T-helper 1 cell (primary cell): ENCODE data around the gene LPGAT1.
"Not testable (repeated sequence)": the region's sequence is repeated elsewhere in the genome, so short reads cannot be mapped to it uniquely, and the experiment has no call there.

Source experiments
- DNase-seq, 5 donors: peaks; one replicate each; pipeline ENCODE4 v3.0.0-alpha.2; 2012 to 2020

The LPGAT1 gene

DNA sequence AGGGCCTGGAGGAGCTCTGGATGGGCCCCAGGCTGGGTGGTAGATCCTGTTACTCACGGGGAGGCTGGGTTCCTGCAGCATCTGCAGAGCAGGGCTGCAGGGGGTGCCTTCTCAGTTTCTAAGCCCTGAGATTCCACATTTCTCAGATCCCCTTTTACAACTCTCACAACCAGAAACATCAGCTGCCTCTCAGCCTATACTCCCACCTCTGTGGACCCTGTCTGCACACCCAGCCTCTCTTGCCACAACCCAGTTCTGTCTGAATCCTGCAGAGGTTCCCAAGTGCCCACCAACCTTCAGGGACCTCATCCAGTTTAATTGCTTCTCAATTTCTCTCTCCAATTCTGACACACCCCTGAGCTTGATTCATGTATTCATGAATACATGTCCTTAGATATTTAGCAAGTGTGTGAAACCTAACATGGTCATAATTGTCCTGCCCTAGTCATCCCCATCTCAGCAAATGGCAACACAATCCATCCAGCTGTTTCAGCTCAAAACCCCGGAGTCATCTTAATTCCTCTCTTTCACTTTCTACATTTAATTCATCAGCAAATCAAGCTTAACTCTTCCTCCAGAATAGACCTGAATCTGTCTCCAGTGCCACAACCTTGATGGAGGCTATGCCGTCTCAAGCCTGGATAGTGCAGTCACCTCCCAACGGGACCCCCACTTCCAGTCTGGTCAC lies 98.1 kb downstream of the LPGAT1 start:
- DNase-seq = no peak

DNA sequence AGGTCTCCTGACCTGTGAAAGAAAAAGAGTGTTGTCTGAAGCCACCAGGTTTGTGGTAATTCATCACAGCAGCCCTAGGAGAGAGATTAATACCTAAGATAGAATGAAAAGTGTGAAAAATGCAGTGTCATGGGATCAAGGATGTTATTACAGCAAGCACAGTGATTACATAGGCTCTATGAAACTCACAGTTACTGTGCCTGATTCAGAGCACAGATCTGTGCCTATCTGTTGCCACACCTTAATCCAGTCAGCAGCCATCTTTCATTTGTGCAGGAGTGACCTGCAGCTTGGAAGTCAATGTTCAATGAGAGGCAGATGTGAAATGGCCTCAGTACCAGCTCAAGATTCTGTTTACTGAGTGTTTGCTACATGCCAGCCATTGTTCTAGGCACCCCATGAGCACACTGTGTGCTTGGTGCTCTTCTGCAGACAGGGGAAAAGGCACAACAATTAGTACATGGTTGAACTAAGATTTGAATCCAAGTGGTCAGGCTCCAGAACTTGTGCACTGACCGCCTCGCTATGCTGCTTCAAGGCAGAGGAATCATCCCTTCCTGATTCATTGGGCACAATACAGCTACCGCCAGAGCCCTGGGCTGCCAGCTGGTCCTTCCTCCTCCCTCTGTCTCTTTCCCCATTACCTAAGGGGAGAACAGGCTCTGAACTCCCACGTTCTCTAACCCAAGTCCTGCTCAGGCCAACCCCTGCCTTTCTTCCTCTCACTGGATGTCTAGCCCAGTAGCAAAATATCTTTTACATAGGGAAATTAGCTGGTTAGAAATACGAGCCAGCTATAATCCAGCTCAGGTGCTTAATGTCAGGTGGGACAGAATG lies 98.9 kb downstream of the LPGAT1 start:
- DNase-seq = no peak

DNA sequence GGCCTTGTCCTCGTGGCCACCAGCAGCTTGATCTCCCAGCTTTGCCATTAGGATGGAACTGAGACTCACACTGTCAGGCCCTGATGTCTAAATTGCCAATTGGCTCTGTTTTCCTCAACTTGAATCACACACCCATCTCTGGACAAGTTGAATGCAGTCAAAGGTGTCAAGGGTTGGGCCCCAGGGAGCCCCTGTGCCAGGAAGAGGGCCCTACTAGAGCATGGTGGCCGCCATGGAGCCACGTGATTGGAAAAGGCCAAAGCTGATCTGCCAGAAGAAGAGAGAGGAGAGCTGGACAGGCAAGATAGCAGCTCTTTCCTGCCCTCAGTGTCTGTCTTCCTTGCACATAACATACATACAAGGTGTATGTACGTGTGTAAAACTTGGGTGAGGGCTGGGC lies 100.2 kb downstream of the LPGAT1 start:
- DNase-seq = no peak

DNA sequence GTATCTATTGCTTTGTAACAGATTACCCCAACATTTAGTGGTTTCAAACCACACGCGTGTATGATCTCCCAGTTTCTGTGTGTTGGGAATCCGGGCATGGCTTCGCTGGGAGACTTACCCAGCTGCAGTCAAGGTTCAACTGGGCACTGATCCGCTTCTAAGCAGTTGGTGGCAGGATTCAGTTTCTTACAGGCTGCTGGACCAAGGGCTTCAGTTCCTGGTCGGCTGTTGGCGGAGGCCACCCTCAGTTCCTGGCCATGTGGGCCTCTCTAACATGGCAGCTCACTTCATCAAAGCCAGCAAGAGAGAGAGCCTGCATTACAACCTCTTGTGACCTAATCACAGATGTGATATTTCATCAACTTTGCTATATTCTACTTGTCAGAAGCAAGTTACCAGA lies 101.3 kb downstream of the LPGAT1 start:
- no peak for DNase-seq

DNA sequence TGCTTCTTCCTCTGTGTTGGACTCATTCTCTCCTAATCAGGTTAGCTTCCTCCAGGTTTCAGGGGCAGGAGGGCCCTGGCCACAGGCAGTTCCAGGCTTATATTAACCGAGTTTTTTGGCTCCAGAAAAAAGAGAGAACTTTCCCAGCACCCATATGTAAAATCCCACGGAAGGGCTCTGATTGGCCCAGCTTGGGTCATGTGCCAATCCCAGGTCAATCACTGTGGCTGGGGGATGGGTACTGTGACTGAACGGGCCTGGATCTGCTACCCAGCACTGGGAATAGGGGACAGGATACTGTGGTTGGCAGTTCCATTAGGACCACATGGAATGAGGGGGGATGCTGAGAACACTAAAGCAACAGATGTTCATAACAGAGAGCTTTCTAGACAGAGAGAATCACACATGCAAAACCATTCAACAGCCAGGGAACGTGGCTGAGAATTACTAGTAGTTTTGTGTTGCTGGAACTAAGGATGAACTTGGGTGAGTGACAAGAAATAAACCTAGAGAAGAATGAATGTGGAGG lies 104.0 kb downstream of the LPGAT1 start:
- DNase-seq = no peak

DNA sequence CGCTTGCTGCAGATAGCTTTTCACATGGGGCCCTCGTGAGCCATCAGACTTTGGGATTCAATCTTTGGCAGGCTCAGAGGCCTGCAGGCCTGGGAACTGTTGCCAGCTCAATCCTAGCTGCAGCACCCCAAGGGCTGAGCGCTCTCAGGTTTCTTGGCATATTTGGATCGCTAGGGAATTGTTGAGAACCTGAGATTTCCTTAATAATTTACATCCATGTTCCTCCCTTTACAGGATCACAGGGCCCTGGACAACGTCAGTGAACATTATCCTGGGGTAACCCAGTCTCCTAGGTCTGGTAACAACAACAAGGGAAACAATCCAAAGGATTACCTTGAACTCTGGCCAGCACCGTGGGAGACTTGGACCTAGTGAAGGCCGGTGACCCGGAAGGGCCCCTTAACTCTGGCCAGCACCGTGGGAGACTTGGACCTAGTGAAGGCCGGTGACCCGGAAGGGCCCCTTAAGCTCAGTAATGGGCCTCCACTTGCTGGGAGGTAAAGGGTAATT lies 105.8 kb downstream of the LPGAT1 start:
- DNase-seq = no peak

DNA sequence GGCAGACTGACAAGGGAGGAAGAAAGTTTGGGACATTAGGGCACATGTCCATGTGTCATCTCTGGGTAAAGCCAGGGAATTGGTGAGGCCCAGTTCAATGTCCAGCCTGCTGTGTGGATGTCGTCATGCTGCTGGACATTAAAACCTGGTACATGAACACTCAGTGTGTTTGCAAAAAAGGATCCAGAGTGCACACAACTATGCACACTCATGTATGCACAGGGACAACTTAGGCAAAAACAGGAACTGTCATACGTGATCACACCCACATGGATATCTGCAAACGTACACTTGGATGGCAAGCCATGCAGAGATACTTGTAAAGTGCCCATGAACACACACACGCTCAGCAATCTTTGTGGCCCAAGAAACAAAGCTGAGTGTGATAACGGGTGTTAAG lies 107.3 kb downstream of the LPGAT1 start:
- no peak for DNase-seq

DNA sequence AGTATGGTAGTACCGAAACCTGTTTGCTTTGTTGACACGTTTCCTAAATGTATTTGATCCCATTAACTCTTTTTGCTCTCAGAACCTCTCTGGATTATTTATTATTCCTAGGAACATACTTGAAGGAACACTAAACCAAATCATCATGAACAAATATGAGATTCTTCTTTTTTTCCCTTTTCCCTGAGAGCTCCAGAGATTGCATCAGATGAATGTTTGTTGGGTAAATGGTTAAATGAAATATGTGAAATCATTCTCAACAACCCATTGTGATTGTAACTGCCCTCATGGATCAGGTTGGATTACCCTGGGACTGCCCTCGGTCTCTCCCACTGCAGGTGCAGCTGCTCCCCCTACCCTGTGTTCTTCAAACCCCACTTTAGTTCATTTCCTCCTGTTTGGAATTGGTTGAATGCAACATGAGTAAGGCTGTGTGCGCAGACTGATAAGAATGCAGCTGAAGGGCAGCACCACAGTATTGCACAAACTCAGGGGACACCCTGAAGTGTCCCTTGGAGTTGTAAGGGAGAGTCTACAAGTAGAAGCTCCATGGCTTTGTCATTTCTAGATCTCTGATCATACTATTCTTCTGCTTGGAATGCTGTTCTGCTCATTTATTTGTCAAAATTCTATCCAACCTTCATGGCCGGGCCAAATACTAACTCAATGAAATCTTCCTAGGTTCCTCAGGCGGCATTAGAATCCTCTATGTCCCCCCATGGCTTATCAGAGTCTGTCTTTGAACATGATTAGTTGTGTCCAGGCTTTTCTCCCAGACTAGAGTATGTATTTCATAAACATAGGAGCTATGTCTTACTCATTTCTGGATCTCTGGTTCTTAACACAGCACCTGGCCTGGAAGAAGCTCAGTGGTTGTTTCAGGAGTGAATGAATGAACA lies 108.0 kb downstream of the LPGAT1 start:
- no peak for DNase-seq

DNA sequence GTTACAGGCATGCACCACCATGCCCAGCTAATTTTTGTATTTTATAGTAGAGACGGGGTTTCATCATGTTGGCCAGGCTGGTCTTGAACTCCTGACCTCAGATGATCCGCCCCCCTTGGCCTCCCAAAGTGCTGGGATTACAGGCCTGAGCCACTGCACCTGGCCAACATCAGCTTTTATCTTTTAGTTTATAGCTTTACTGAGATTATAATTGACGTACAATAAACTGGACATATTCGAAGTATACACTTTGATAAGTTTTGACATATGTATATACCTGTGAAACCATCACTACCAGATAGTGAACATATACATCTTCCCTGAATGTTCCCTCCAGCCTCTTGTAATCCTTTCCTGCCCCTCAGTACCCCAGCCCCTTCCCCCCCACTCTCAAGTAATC lies 114.0 kb downstream of the LPGAT1 start:
- not testable (repeated sequence) for DNase-seq

DNA sequence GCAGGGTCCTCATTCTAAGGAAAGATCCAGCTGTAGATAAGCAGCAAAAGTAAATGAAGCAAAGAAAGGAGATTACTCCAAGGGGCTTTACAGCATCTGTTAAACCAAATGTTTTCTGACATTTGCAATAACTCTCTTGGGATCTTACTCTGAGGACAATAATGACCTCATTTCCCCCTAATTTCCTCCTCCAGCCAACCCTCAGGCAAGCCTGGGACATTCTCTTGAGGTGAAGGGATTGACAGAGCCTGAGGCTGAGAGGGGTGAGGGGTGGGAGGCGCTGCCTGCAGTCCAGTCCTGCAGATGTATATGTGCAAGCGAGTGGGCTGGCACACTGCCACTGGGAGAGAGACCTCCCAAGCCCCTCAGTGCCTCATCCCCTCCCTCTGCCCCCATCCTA lies 114.6 kb downstream of the LPGAT1 start:
- no peak for DNase-seq

DNA sequence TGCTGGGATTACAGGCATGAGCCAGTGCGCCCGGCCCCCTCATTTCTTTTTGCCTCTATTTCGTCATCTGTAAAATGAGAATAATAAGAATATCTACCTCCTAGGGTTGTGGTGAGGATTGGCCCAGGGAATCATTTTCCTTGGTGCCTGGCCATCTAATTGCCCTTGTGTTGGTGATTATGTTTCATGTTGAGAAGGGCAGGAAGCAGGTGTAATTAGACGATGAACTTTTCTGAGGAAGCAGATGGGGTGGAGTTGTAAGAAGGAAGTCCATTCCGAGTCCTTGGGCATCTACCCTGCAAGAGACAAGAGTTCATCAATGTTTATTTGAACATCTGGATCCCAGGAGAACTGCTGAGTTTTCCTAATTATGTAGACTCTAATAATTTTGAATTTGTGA lies 116.4 kb downstream of the LPGAT1 start:
- DNase-seq = no peak

DNA sequence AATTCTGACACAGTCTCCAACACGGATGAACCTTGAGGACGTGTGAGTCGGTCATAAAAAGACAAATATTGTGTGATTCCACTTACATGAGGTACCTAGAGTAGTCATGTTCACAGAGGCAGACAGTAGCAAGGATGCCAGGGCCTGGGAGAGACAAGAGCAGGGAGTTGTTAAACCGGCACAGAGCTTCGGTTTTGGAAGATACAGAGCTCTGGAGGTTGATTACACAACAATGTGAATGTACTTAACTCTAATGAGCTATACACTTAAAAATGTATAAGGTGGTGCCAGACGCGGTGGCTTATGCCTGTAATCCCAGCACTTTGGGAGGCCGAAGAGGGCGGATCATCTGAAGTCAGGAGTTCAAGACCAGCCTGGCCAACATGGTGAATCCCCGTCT lies 117.3 kb downstream of the LPGAT1 start:
- no peak for DNase-seq

DNA sequence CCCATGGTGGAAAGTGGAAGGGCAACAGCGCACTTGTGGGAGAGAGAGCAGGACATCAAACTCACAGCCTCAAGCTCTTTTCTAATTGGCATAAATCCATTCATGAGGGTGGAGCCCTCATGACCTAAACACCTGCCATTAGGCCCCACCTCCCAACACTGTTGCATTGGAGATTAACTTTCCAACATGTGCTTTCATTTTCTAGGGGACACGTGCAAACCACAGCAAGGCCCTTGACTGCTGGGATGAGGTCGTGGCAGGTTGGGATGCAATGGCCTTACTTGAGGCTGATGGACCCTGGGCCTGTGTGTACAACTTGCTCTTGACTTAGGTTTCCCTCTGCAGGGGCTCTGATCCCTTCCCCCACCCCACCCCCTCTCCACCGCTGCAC lies 119.3 kb downstream of the LPGAT1 start:
- no peak for DNase-seq

DNA sequence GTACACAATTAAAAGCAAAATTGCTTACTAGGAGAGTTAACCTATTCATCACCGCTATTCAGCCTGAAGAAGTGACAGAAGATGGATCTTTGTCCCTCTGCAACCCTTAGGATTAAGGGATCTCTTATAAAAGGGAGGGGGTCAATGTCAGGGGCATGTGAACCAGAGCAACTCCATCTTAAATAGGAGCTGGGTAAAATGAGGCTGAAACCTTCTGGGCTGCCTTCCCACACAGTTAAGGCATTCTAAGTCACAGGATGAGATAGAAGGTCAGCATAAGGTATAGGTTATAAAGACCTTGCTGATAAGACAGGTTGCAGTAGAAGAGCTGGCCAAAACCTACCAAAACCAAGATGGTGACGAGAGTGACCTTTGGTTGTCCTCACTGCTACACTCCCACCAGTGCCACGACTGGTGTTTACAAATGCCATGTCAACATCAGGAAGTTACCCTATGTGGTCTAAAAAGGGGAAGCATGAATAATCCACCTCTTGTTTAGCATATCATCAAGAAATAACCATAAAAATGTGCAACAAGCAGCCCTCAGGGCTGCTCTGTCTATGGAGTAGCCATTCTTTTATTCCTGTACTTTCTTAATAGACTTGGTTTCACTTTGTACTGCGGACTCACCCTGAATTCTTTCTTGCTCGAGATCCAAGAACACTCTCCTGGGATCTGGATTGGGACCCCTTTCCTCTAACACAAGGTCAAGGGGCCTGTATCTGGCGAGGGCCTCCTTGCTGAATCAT lies 119.8 kb downstream of the LPGAT1 start:
- DNase-seq = no peak

DNA sequence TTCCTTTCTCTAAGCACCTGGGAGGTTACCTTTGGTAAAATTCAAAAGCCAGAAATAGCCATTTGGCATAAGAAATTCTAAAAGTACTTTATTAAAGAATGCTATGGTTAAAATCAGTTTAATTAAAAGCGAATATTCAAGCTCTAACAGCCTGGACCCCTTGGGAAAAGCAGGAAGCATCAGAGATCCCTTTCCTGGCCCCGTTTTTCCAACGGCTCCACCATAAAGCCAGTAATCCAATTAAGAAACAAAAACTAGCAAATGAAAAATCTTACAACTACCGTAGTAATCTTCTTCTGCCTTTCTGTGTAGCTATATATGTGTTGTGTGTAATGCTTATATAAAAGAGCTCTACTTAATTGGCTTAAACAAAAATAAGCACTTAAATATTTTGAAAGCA lies 121.6 kb downstream of the LPGAT1 start:
- DNase-seq = no peak

DNA sequence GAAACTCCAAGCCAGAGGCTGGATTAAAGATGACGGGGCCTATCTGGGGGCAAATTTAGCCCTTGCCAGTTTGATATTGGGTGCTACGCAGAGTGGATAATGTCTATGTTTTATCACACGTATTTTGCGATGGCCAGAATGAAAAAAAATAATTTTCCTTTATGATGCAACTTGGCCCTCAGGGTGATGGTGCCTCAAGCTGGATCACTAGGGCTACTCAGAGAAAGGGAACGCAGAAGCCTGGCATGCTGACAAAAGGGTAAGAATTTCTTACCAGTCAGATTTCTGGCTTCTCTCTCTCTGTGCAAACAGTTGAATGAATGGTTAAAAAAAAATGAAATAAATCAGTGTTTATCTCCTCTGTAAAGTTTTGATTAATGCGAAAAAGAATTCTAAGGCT lies 122.6 kb downstream of the LPGAT1 start:
- no peak for DNase-seq

DNA sequence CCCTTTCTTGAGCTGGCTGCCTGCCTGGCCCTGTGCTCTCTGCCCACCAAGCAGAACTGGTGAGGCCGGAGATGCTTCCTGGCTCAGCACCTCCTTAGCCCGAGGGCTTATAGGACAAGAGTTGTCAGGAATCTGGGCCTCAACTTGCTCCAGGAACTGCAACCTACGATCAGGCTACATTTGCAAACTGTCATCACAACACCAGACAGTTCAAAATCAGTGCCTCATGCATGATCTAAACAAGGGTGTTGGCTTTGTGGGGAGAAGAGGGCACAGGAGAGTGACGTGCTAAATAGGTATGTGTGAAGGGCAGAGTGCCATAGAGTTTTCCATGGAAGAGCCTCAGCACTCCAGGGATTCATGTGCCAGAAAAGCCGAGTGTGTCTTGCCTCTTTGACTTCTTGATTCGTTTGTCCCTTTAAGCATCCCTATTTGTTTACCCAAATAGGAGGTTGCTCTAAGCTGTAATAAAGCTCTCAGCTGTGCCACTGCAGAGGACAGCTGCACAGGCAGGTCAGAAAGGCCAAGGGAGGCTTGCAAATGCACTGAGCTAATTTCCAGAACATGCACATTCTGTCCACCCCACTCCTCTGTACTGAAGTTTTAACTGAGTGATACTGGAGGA lies 125.0 kb downstream of the LPGAT1 start:
- DNase-seq = no peak

DNA sequence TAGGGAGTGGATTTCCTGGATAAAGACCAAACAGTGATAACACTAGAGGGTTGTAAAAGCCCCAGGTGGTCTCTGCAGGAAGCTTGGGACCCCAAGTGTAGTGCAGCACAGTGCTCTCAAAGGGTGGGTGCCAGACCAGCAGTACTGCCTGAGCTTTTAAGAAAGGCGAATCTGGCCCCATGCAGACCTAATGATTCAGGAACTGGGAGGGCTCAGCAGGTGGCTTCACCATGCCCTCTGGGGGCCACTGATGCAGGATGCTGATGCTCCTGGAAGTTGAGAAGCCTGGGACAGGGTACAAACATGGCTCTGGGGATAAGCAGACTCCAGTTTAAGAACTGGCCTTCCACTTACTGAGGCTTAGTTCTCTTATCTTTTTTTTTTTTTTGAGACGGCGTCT lies 126.0 kb downstream of the LPGAT1 start:
- DNase-seq = no peak

DNA sequence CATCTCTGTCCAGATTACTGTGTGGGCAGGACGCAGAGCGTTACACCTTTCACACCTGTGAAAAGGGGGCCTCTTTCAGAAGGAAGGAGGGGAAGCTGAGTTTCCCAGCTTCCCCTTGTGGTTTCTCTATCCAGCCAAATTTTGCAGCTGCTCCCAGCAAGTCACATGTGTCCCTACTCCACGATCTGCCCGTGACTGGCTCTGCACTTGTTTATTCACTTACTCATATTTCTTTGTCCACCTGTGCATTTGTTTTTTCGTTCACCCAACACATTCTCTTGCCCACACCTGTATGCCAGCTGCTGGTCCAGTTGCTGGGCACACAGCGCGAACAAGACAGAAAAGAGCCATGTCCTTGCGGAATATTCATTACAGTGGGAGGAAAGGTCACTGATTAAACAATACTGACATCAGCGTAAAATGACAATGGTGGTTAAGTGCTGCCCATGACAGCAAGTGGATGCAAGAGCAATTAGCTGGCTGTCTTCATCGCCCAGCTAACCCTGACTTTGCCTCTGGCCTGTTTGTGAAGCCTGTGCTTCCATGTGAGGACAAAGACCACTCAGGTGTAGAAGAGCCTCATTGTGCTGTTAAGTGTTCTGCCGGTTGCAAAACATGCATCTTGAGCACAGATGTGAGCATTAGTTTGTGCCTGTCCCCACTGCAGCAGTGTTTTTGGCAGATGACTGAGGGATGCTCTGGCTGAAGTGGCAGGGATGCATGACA lies 126.6 kb downstream of the LPGAT1 start:
- DNase-seq = no peak

DNA sequence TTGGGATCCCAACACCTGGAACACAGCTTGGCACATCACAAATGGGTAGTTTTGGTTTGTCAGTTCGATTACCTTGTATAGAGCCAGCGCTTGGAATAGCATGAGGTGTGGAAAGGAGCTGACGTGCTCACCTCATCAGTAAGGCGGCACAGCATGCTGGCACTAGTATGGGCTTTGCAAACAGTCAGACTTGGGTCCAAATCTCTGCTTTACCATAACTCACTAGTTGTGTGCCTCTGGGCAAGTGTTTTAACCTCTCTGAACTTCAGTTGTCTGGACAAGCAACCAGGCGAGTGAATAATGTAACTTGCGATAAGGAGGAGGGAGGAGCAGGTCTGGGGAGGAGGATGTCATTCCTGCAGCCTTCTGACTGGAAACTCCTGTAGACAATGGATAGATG lies 128.8 kb downstream of the LPGAT1 start:
- no peak for DNase-seq

DNA sequence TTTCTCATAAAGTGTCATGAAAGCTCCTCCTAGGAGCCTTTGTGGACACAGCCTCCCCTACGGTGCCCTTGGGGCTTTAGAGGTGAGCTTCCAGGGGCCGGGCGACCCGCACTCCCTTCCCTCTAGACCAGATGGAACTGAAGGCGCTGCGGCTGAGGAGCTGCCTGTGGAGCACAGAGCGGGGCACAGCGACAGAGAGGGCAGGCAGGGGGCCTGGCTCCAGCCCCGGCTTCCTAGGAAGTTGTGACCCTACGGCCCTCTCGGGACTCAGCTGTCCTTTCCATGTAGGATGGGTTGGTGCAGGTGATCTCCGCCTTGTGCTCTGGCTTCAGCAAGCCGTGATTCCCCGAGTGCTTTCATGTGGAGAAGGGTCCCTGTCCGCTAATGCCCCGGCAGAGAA lies 131.5 kb downstream of the LPGAT1 start:
- DNase-seq = no peak
